BJ (cell line): ENCODE measurements around the gene PTPRE. TPM values are rescaled to one million over a fixed set of nuclear protein-coding genes. Genes with fewer than 3 reads are reported as not detected.

ENCODE experiments used
- CTCF ChIA-PET: fragments of 350-600 bp; formaldehyde crosslinking; extraction: SDS; loops from one replicate; lab custom pipeline; 2021; ENCODE audit warnings: antibody characterized with exemption, inconsistent platforms; lab: Yijun Ruan, JAX
- POLR2A ChIA-PET: fragments of 300-600 bp; sonication (Branson Sonifier 250); formaldehyde crosslinking; extraction: SDS; loops from one replicate; lab custom pipeline; 2021; ENCODE audit warnings: antibody characterized with exemption; lab: Charles Lee
- DNase-seq: peaks from one replicate; pipeline ENCODE4 v3.0.0-alpha.2; 2011; ENCODE audit warnings: low read depth
- H3K27me3 ChIP-seq: 2 replicates; pipeline ENCODE4 v1.6.0; 2011; ENCODE audit warnings: low read length; ENCODE audit not compliant: control insufficient read depth, insufficient read depth
- H3K36me3 ChIP-seq: 2 replicates; pipeline ENCODE4 v1.5.1; 2011; ENCODE audit warnings: low read length; ENCODE audit not compliant: control insufficient read depth, insufficient read depth
- H3K4me3 ChIP-seq: 2 replicates; pipeline ENCODE4 v1.5.1; 2011; ENCODE audit warnings: low read depth, mild to moderate bottlenecking, control low read depth, low read length
- polyA plus RNA-seq: library from polyadenylated mRNA; depleted of rRNA; stranded (reverse); fragments of >200 nt; gene quantifications from 2 replicates; pipeline ENCODE4 v1.2.3, GENCODE V29; 2011
- TF ChIP-seq, protein P1 (sequence below): IDR thresholded peaks from 2 replicates; pipeline ENCODE4 v1.5.1; 2011; ENCODE audit warnings: low read depth, mild to moderate bottlenecking, control low read depth, inconsistent platforms, low read length, moderate library complexity; ENCODE audit not compliant: insufficient read depth

Gene PTPRE
- polyA plus RNA-seq, 1 experiment, result 0.09 TPM

GRCh38 chr10:128067691-128068397 lies 160.9 kb downstream of the PTPRE start:
- H3K36me3 ChIP-seq, result no peaks in the 10 kb centered on the region
- H3K4me3 ChIP-seq, result no peak overlapping the region
- ChIA-PET CTCF (interaction anchor here (0.8 to 10.1 kb wide), 6 partner anchors 11 to 162 kb away, joined by 4 to 160 read pairs (median 17); partner anchors contain the start of gene PTPRE), POLR2A (no interaction called here)
- TF ChIP-seq, protein P1, sequence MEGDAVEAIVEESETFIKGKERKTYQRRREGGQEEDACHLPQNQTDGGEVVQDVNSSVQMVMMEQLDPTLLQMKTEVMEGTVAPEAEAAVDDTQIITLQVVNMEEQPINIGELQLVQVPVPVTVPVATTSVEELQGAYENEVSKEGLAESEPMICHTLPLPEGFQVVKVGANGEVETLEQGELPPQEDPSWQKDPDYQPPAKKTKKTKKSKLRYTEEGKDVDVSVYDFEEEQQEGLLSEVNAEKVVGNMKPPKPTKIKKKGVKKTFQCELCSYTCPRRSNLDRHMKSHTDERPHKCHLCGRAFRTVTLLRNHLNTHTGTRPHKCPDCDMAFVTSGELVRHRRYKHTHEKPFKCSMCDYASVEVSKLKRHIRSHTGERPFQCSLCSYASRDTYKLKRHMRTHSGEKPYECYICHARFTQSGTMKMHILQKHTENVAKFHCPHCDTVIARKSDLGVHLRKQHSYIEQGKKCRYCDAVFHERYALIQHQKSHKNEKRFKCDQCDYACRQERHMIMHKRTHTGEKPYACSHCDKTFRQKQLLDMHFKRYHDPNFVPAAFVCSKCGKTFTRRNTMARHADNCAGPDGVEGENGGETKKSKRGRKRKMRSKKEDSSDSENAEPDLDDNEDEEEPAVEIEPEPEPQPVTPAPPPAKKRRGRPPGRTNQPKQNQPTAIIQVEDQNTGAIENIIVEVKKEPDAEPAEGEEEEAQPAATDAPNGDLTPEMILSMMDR, result no peak
- H3K27me3 ChIP-seq, result no peaks in the 10 kb centered on the region; the same call in 1 of the 2 replicates
- DNase-seq, result no peak

- Histone ChIP-seq H3K27me3 (no peaks in the 10 kb centered on the region; the same call in 1 of the 2 replicates), H3K4me3 (no peak overlapping the region), H3K36me3 (no peaks in the 10 kb centered on the region)
- no peak for DNase-seq
- CTCF ChIA-PET, result interaction anchor here (0.7 to 10.1 kb wide), 31 partner anchors 8 to 214 kb away, joined by 3 to 160 read pairs (median 5); partner anchors contain the start of gene PTPRE
- TF ChIP-seq, protein P1, result no peak
- POLR2A ChIA-PET, result no interaction called here
Measured at GRCh38 chr10:128068398-128069285, 161.7 kb downstream of the PTPRE start.

DNA sequence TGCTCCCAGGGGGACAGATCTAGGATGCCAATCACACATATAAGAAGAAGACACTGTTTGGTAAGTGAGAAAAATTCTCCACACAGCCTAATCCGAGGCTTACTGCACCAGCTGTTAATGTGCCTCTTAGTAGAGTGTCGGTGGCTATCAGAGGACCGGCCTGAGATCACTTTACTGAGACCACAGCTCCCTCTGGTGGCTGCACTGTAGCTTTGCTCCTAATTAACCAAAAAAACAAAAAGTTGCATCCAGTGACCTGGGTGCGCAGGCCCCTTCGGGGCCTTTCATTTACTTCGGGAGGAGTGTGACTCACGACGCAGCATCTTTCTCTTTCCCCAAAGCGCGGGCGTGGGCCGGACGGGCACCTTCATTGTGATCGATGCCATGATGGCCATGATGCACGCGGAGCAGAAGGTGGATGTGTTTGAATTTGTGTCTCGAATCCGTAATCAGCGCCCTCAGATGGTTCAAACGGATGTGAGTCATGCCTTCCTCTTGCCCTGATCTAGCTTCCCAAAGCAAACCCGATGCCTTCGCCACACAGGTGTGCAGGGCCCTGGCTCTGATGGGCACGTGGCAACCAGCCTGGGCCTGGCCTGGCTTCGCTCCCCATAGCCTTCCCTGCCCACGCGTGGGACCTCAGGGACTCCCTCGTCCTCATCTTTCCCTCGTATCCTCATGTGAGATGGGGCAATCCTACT lies 162.6 kb downstream of the PTPRE start:
- H3K36me3 ChIP-seq, result no peaks in the 10 kb centered on the region
- H3K27me3 ChIP-seq, result no peaks in the 10 kb centered on the region; the same call in 1 of the 2 replicates
- H3K4me3 ChIP-seq, result no peak overlapping the region
- no peak for DNase-seq
- ChIA-PET CTCF (interaction anchor here (0.7 to 10.1 kb wide), 31 partner anchors 9 to 215 kb away, joined by 3 to 160 read pairs (median 5); partner anchors contain the start of gene PTPRE), POLR2A (no interaction called here)
- TF ChIP-seq, protein P1, result peak; percentile 80

DNA sequence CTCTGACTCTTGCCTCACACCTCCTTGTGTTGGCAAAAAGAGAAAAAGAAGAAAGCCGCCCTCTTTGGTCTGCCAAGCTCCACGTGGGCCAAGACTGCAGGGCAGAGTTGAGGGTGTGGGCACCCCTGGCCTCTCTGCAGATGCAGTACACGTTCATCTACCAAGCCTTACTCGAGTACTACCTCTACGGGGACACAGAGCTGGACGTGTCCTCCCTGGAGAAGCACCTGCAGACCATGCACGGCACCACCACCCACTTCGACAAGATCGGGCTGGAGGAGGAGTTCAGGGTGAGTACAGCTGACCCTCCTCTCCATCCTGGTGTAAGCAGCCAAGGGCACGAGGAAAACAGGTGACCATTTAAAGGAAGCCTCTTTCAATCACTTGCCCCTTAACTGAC lies 163.3 kb downstream of the PTPRE start:
- no peak for DNase-seq
- TF ChIP-seq, protein P1, result no peak
- POLR2A ChIA-PET, result no interaction called here
- Histone ChIP-seq H3K4me3 (no peak overlapping the region), H3K36me3 (no peaks in the 10 kb centered on the region), H3K27me3 (no peaks in the 10 kb centered on the region; the same call in 1 of the 2 replicates)
- CTCF ChIA-PET, result interaction anchor here (1.3 to 10.1 kb wide), 12 partner anchors 9 to 165 kb away, joined by 3 to 160 read pairs (median 8); partner anchors contain the start of gene PTPRE
